Stimulated activated CD8-positive, alpha-beta memory T cell treated with anti-CD3 and anti-CD28 coated beads, Interleukin-4, amount 100 ng/mL, for 24 hours (primary cell): ENCODE data around the gene BANF2.
"Not testable (repeated sequence)": the region's sequence is repeated elsewhere in the genome, so short reads cannot be mapped to it uniquely, and the experiment has no call there.

Experiments used
- DNase-seq: peaks from one replicate; pipeline ENCODE4 v3.0.0-alpha.2; 2020; ENCODE audit warnings: low read depth

Gene BANF2

GRCh38 chr20:17683218-17684076 lies 16.3 kb upstream of the BANF2 start:
- no peak for DNase-seq

- no peak for DNase-seq
Observed at GRCh38 chr20:17684077-17684888, 15.5 kb upstream of the BANF2 start.

- no peak for DNase-seq
Observed at GRCh38 chr20:17685168-17685567, 14.6 kb upstream of the BANF2 start.

- DNase-seq, result no peak
Observed at GRCh38 chr20:17687800-17688199, 12.0 kb upstream of the BANF2 start.

- no peak for DNase-seq
Observed at GRCh38 chr20:17688965-17689364, 10.8 kb upstream of the BANF2 start.

- no peak for DNase-seq
Observed at GRCh38 chr20:17690144-17690543, 9.6 kb upstream of the BANF2 start.

- DNase-seq, result no peak
Observed at GRCh38 chr20:17691758-17692157, 8.0 kb upstream of the BANF2 start.

- no peak for DNase-seq
Observed at GRCh38 chr20:17693444-17694001, 6.2 kb upstream of the BANF2 start.

GRCh38 chr20:17694767-17695166 lies 5.0 kb upstream of the BANF2 start:
- no peak for DNase-seq

- DNase-seq, result no peak
Observed at GRCh38 chr20:17696287-17696686, 3.5 kb upstream of the BANF2 start.

- DNase-seq, result no peak
Observed at GRCh38 chr20:17697171-17697570, 2.6 kb upstream of the BANF2 start.

- no peak for DNase-seq
Observed at GRCh38 chr20:17698384-17698783, 1.4 kb upstream of the BANF2 start.

GRCh38 chr20:17700637-17701036 lies 871 bp downstream of the BANF2 start:
- no peak for DNase-seq

GRCh38 chr20:17701826-17702225 lies 2.1 kb downstream of the BANF2 start:
- DNase-seq, result no peak

- DNase-seq, result no peak
Observed at GRCh38 chr20:17704589-17705317, 5.0 kb downstream of the BANF2 start.

GRCh38 chr20:17705916-17706315 lies 6.2 kb downstream of the BANF2 start:
- DNase-seq, result no peak

GRCh38 chr20:17706632-17707031 lies 6.9 kb downstream of the BANF2 start:
- no peak for DNase-seq

- not testable (repeated sequence) for DNase-seq
Observed at GRCh38 chr20:17707951-17708350, 8.2 kb downstream of the BANF2 start.

- no peak for DNase-seq
Observed at GRCh38 chr20:17708675-17709360, 9.1 kb downstream of the BANF2 start.

GRCh38 chr20:17709361-17710293 lies 9.9 kb downstream of the BANF2 start:
- no peak for DNase-seq
